Activated CD8-positive, alpha-beta memory T cell treated with anti-CD3 and anti-CD28 coated beads, Interleukin-2, amount 50 U/mL, for 1 hour (primary cell): Measurements from ENCODE around the gene PRKAR1A.
"Not testable (repeated sequence)": the region's sequence is repeated elsewhere in the genome, so short reads cannot be mapped to it uniquely, and the experiment has no call there.

Experiments used
- DNase-seq: peaks from one replicate; pipeline ENCODE4 v3.0.0-alpha.2; 2020; ENCODE audit errors: extremely low read depth

The PRKAR1A gene

DNA sequence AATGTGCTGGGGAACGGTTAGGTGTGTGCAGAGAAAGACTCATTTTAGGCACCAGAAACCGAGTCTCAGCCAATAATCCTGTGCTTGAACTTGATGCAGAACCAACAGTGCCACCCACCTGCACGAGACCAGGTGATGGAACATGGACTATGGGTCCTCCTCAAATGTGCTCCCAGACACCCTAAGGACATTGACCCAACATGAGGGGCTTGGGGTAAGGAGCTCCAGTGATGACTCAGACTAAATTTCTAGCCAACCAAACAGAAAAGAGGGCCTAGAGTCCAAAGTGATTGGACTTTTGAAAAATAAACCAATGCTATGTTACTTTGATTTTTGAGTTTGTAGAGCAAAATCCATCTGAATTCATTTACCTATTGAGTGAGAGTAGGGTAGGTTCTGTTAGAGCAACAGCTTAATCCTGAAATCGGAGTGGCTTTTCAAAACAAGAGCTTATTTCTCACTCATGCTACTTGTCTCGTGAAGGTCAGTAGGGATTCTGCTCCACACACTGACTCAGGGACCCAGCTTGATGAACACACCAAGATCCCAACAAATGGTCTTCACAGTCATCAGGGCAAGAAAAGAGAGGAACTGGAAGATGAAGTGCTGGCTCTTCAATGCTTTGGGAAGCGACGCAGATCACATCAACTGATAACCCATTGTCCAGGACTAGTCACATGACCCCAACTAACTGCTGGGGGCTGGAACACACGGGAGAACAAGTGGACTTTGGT is 67.1 kb downstream of the PRKAR1A start:
- DNase-seq = no peak

DNA sequence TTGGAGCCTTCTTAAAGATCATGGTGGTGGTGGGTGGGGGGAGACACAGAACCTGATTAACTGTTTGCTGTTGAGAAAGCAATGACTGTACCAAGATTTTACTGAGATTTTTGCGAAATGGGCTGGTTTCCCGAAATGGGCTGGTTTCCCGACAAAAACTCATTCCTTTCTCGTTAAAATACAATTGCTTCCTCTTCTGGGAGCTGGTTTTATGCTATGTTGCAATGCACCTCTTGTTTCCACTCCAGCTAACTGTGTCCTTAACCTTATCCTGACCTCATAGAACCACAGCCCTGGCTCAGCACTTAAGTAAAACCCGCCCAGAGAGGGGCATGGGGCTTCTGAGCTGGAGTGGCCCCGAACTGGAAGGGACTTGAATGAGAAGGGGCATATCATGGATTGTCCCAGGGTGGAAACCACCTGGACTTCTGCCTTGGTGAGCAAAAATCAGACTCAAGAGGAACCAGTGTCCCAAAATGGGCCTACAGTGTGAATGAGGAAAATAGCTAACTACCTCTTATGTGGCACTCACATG is 68.1 kb downstream of the PRKAR1A start:
- DNase-seq = no peak

DNA sequence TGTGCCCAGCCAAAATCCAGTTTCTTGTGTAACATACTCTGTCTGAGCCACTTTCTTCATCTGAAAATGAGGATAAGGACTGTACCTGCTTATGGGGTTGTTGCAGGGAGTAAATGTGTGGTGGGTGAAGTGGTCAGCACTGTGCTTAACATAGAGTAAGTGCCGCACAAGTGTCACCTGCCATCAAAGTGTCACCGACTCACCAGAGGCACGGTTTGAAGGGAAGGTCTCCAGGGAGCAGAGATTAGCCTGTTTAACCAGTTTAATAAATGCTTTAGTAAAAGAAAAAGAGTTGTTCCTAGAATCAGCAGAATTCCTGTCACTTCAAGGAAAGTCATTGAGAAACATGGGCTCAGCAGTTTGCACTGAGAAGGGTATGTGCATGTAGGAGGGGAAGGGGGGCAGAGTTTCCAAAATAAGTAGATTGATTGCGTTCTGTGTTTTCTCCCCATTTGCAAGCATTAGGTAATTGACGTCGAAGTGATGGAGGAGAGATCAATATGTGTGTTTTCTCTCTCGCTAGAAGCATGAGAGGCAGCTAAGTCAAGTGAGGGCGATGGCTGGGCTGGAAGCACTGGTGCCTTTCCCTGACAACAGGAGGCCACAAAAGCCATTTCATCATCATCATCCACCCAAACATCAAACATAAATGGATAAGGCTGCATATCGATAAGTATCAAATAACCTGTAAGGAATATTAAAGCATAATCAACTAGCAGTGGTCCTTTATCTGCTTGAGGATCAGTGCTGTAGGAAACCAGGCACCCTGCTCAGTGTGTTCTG is 69.8 kb downstream of the PRKAR1A start:
- DNase-seq = no peak

DNA sequence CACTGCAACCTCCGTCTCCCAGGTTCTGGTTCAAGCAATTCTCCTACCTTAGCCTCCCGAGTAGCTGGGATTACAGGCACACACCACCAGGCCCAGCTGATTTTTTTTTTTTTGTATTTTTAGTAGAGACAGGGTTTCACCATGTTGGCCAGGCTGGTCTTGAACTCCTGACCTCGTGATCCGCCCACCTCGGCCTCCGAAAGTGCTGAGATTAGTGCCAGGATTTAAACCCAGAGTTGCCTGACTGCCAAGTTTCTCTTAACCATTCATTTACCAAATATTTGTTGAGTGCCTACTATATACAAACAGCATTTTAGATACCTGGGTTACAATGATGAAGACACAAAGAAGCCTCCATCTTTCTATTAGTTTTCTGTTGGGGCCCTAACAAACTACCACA is 70.6 kb downstream of the PRKAR1A start:
- not testable (repeated sequence) for DNase-seq

DNA sequence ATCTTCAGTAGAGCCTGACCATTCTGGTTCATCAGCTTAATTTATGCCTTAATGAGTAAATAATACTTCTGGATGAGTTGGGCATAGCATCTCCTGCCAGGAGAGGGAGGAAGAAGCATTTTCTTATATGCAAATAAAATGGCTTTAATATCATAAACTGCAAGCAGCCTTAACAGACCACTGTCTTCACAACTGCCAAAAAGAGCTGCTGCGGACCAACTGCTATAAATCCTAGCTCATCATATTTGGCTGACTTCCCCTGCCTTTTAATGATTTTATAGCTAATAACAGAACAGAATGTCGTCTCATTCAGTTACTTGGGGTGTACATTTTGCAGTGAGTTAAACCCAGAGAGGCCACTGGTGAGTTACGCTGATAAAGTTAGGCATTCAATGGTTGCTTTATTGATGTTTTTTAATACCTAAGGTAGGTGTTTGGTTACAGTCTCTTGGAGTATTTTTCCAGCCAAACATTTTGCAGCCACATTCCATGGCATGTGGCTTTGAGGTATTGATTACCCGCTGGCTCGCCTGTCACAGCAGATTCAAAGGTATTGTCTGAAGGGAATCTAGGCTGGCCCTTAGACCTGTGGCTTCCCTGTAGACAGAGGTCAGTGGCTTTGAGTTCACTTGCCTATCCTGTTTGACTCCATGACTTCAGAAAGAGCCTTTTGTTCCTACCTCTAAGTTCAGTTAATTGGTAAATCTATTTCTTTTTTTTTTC is 72.5 kb downstream of the PRKAR1A start:
- no peak for DNase-seq

DNA sequence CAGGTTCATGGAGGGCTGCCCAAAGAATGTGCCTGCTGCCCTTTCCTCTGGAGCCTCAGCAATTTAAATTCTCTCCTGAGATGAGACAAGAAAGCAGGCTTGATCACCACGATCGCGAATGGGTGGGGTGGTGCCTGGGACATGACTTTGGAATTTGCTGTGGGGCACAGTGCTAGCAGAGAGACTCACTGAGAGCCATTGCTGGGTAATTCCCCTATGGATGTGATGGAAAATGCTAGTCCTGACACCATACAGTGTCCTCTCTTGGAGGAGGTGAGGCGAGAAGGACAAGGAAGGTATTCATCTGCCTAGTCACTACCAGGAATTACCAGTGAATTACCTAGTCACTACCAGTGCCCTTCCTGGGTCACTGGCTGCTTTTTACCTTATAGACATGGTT is 73.4 kb downstream of the PRKAR1A start:
- DNase-seq = no peak

DNA sequence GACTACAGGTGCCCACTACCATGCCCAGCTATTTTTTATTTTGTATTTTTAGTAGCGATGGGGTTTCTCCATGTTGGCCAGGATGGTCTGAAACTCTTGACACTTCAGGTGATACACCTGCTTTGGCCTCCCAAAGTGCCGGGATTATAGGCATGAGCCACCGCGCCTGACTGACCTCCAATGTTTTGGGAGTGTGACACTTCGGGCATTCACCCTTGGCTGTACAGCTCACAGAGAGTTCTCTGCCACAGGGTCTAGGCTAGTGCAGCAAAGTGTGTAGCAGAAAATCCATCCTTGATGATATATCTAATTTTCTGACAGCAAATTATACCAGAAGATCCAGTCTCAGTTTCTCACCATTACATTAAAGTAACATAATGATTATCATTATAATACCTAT is 74.8 kb downstream of the PRKAR1A start:
- DNase-seq = no peak

DNA sequence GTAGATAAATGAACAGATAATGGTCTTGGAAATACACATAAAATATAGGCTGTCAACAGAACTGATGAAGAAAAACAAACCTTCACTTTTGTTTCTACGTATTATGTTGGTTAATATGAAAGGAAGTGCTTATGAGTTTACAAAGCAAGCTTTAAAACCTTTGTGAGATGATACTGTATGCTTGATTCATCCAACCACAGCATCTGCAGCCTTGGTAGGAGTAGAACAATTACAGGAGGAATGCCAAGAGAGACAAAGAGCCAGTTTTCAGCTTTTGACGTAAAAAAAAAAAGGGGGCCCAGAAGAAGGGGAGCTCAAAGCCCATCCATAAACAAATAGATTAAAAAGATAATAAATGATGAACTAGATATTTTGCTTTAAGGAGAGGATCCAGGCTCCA is 75.6 kb downstream of the PRKAR1A start:
- DNase-seq = no peak

DNA sequence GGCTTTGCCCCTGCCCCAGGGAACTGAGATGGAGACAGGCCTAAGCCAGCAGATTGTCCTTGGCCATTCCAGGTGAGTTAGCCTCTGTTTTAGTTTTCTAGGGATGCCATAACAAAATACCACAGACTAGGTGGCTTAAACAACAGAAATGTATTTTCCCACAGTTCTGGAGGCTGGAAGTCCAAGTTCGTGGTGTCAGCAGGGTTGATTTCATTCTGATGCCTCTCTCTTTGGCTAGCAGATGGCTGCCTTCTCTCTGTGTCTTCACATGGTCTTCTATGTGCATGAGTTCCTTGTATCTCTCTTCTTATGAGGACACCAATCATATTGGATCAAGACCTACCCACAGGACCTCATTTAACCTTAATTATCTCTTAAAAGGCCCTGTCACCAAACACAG is 76.1 kb downstream of the PRKAR1A start:
- no peak for DNase-seq

DNA sequence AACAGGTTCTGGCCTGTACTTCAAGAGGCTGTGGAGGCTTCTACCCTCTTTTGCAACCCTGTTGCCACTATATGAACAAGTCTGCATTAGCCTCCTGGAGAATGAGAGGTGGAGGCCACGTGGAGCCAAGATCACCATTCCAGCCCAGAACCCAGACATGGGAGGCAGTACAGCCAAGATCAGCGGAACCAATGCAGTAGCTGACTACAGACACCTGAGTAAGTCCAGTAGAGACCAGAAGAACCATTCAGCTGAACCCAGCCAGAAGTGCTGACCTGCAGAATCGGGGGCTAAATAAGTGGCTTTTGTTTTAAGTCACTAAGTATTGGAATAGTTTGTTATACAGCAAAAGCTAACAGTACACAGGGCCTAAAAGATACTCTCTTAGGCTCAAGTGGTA is 76.9 kb downstream of the PRKAR1A start:
- DNase-seq = no peak

DNA sequence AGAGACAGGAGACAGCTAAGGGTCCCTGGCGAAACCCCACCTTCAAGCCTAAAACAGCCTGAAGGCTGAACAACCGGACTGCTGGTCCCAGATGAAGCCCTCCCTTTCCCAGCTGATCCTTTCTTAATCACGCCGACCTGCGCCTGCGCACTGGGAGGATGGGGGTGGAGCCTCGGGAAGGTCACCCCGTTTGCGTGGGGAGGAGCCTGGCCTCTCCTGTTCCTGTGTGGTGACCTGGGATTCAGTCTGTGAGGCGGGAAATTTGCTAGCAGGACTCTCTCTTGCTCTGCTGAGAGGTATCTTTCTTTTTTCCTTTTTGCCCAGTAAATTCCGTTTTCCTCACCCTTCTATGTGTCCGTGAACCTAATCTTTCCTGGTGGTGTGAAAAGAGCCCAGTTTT is 79.4 kb downstream of the PRKAR1A start:
- no peak for DNase-seq

DNA sequence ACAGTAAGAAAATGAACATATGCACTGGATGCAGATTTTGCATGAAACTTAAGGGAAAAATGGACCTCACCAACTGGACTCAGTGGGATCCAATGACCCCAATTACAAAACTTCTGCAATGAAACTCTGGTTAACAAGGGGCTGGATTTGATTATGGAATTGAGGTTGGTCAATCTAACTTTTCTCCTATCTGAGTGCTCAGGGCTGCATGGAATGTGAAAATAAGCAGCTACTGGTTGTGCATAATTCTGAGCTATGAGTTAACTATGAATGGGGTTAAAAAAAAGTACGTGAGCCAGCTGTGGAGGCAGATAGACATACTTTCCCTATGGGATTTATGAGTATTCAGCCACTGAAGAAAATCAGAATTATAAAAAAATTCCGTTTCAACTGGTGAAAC is 79.8 kb downstream of the PRKAR1A start:
- DNase-seq = no peak

DNA sequence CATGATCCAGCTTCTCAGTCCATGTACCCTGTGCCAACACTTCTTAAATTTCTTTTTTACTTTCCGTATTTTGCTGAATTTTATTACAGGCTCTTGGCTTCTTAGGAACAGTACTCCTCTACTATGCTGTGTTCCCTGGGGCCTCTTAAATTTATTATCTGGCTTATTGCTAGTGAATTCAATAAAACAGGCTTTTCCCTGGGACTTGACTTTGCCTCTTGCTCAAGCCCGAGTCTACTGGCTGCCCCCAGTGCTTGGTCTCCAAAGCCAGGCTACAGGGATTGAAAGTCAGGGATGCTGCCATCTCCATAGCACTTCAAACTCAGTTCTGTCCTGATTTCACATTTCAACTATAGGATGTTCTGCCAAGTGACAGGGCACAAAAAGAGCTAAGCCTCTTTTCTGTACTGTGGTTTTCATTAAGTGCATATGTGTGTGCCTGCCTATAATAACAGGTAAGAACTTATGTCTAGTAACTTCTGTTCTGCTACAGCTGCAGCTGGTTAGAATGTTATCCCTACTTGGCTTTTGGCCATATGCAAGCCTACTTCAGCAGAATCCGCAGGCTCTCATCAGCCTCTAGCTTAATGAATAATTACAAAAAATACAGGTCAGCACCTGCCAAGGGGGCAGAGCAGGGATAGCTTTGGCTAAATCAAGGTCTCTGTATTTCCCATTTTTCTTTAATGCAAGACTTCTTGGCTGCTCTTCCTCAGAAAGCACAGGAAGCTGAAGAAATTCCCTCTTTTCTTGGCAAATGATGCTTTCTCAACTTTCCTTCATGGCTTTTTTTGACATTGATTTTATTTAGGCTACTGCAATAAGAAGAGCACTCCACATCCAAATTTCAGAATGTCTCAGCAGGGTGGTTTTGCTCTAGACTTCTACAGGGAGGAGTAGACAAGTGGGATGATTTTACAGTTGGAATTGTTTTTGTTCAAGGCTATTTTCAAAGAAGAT is 80.7 kb downstream of the PRKAR1A start:
- no peak for DNase-seq

DNA sequence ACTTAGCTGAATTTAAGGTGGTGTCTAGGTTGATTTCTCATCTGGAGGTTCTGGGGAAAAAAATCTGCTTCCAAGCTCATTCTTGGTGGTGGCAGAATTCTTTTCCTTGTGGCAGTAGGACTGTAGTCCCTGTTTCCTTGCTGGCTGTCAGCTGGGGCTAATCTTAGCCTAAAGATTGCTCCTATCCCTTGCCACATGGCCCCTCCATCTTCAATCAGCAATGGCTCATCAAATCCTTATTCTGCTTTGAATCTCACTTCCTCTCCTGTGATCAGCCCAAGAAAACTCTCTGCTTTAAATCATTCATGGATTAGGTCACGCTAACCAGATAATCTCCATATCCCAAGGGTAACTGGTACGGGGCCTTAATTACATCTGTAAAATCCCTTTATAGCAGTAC is 82.3 kb downstream of the PRKAR1A start:
- DNase-seq = no peak

DNA sequence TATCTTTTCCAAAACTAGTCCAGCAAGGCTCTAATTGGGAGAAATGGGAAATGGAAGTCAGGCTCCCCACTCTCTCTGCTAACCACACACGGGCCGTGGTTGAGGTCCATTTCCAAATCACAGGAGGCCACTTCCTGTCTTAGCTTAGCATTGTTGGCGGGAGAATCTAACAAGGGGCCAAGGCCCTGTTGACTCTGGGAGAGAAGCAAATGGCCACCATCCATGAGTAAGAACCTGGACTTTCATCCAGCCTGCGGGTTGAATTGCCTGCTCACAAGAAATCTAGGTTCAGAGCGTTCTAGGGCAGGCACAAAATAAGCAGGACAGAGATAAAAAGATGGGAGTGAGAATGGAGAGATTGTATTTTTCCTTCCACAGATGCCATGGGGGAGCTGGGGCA is 83.3 kb downstream of the PRKAR1A start:
- DNase-seq = no peak

DNA sequence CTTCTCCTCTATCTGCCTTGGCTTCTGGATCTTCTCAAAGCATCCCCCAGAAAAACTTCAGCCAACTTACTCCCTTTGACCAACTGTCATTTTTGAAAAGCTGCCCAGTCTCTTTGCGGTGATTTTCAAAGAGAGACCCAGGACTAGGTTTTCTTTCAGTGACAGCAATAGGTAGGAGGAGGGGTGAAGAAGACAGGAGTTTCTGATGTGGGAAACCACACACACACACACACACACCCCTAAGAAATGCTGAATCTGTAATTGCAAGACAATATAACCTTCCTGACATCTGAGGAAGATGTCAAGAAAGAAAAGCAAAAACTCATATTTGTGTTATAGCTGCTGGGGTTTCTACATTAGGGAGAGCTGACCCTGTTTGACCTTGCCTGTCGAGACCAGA is 83.8 kb downstream of the PRKAR1A start:
- DNase-seq = no peak

DNA sequence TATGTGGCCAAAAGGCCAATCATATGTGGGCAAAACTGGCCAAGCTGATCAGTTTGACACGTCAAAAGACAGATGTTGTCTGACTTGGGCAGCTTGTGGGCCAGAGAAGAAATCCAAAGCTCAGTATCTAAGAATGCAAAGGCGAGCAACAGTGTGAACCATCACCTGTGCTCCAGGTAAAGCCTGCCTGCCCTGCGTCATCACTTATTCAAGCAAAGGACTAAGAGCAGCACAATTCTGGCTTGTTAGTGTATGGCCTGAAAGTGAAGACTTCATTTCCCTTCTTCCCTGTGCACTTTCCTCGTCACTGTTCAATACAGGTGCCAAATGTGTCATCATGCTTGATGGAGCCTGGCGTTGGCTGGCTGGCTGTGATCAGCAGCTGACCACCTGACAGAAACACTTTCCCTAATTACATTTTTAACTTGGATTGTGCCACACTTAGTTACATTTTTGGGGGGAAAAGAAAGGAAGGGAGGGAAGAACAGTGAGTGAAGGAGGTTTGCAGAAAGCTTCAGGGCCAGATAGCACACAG is 84.2 kb downstream of the PRKAR1A start:
- no peak for DNase-seq

DNA sequence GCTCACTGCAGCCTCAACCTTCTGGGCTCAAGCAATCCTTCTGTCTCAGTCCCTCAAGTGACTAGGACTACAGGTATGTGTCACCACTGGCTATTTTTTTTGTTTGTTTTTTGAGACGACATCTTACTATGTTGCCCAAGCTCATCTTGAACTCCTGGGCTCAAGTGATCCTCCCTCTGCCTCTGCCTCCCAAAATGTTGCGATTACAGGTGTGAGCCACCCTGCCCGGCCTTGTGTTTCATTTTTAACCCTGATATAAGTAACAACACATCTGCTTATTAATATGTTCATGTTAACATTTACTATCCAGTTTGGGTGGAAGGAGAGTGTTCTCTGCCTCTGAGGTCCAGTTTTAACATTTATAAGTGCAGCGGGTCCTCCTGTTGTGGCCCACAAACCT is 85.8 kb downstream of the PRKAR1A start:
- no peak for DNase-seq

DNA sequence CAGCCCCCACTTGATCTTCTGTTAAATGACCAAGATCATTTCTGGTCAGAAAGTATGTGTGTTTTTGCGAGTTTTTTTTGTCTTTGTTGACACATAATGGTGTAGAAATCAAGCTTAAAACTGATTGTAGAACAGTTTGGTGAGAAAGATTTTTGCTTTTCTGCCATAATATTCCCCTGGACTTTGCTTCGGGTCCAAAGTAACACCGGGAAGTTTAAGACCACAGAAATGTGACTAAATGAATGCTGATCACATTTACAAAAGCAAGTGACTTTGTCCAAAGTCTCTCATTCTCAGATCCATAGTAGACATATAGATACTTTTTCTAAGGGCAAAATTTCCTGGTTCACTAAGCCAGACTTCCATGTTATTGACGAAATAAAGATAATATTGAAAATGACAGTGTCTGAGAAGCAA is 86.3 kb downstream of the PRKAR1A start:
- DNase-seq = no peak

DNA sequence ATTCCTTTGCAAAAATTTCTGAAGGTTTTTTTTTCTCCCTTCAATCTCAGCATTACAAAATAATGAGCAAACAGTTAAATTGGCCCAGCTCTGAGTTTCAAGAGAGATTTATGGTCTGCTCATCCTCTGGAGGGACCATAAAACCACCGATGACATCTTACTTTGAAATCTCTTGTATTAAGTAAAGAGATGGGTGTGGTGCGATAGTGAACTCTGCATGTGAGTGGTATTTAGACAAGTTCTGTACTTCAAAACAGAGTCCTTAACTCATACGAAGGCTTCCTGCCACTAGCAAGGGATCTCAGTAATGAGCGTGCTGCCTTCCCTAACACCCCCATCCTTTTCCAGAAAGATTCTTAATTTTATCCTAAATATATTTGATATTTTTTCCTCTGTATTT is 86.9 kb downstream of the PRKAR1A start:
- no peak for DNase-seq

DNA sequence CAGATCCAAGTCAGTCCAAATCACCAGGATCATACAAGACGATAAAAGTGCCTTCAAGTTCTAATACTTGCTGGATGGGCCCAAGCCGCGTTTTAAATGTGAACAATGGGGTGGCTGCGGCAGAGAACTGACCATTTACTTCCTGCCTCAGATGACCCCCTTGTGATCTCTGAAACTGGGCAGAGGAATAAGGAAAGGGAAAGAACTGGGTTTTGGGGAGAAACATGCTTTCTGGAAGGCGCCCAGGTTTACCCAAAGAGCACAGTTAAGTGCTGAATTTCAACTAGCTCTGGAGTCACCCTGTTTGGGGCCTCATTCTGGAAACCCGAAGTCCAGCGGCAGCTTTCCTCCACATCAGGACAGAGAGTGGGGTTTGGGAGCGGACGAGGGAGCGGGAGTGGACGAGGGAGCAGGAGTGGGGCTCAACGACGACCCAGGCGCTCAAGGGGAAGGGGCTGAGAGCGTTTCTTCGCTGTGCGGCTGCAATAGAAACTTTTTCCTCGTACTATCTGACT is 87.4 kb downstream of the PRKAR1A start:
- no peak for DNase-seq
